Activated T-cell treated with anti-CD3 and anti-CD28 coated beads for 1 hour (primary cell): ENCODE results near the gene PPA1.
"Not testable (repeated sequence)": the region's sequence is repeated elsewhere in the genome, so short reads cannot be mapped to it uniquely, and the experiment has no call there.

Experiments
- DNase-seq: peaks from one replicate; pipeline ENCODE4 v3.0.0-alpha.2; 2020; ENCODE audit warnings: low read depth

Gene PPA1

DNA sequence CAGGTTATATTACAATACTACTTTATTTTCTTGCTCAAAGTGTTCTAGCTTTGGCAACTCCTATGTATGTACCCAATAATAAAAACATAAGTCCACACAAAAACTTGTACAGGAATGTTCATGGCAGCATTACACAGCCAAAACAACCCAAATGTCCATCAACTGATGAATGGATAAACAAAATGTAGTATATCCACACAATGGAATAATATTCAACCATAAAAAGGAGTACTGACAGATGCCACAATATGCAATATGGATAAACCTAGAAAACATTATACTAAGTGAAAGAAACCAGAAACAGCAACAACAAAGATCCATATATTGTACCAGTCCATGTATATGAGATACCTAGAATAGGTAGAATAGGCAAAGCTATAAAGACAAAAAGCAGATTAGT, 21.0 kb downstream of the PPA1 start:
- DNase-seq, result no peak

DNA sequence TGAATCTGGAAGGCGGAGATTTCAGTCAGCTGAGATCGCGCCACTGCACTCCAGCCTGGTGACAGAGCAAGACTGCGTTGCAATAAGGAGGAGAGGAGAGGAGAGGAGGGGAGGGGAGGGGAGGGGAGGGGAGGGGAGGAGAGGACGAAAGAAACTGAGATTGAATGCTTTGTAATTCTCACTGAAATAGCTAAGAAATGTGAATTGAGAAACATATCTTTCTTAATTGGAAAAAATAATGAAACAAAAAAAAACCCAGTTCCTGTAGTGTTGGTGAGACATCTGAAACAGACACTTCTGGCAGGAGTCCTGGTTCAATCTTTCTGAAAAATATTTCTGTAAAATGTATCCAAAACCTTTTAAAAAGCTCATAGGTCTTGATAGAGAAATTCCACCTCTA, 26.5 kb downstream of the PPA1 start:
- DNase-seq, result no peak

DNA sequence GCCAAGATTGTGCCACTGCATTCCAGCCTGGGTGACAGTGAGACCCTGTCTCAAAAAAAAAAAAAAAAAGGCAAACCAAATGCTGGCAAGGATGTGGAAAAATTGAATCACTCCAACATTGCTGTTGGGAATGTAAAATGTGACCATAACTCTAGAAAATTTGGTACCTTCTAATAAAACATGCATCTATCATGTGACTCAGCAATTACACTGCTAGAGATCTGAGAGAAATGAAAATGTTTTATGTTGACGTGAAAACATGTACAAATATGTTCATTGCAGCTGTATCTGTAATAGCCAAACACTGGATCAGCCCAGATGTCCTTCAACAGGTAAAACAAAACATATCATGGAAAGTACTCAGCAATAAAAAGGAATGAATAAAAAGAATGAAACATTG, 32.1 kb downstream of the PPA1 start:
- no peak for DNase-seq

DNA sequence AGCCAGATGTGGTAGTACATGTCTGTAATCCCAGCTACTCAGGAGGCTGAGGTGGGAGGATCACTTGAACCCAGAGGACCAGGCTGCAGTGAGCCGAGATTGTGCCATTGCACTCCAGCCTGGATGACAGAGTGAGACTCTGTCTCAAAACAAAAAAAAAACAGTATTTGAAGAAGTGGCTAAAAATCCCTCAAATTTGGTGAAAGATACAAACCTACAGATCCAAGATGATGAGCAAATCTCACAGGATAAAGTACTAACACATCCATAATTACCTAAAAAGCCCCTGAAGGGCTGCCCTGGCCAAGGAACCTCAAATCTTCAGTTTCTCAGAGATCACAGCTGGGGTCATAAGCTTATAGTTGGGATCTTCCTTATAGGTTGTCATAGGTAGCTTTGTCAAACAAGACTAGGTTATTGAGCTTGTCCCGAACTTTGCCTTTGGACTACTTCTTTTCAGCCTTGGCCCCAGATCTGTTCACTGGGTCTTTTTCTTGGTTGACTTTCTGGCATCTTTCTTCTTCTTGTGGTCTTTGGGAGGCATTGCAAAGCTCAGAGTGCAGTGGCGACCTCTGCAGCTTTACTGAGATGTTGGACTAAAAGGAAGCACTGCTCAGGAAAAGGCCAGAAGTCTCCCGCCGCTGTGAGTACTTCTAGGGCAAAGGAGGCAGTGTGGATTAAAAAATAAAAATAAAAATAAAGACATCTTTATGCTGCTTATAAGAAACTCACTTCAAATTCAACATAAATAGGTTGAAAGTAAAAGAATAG, 34.3 kb downstream of the PPA1 start:
- no peak for DNase-seq

DNA sequence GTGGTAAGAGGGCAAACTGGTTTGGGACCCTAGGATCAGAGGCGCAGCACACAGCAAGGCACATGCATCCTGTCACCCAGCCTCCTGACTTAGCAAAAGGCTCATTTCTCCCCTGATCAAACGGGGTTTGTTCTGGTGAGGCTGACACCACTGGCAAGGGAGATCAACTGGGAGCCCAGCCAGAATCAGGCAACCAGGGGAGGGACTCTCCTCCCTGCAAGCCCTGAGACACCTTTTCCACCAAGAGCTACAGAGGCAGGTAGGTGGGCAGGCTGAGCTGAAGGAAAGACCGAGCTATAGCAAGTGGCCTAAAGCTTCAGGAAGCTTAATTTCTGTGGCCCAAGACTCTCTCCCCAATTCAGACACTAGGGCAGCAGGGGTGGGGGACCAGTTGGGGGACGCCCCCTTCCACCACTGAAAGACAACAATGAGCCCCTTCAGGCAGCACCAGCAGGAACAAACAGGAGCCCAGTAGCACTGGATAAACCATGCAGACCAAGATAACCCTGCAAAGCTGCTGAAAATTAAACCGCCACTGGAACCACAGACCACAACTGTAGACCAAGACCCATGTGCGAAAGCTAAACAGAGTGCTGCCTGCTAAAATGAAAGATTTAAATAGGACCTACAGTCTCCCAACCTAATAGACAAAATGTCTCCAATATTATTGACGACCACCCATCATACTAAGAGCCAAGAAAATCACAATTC, 35.8 kb downstream of the PPA1 start:
- DNase-seq, result no peak

DNA sequence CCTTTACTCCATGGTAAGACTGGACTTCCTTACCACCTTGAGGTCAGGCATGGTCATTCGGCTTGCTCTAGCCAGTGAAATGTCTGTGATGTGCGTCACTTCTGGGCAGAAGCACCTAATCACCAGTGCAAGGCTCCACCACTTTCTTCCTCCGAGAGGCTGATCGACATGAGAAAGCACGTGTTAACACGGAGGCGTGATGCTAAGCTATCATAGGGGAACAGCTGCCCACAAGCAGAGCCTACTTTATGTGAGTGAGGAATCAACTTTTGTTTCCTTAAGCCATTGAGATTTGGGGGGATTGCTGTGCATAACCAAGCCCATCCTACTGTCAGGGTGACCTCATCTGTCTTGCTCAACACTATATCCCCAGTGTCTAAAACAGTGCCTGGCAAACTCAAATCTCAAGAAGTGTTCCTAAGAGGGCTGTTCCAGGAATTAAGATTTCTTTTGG, 39.8 kb downstream of the PPA1 start:
- DNase-seq, result no peak

- DNase-seq, result no peak
These were observed 40.8 kb downstream of the PPA1 start for GRCh38 chr10:70192326-70192968.

- DNase-seq, result no peak
These were observed 41.3 kb downstream of the PPA1 start for GRCh38 chr10:70191972-70192305.

DNA sequence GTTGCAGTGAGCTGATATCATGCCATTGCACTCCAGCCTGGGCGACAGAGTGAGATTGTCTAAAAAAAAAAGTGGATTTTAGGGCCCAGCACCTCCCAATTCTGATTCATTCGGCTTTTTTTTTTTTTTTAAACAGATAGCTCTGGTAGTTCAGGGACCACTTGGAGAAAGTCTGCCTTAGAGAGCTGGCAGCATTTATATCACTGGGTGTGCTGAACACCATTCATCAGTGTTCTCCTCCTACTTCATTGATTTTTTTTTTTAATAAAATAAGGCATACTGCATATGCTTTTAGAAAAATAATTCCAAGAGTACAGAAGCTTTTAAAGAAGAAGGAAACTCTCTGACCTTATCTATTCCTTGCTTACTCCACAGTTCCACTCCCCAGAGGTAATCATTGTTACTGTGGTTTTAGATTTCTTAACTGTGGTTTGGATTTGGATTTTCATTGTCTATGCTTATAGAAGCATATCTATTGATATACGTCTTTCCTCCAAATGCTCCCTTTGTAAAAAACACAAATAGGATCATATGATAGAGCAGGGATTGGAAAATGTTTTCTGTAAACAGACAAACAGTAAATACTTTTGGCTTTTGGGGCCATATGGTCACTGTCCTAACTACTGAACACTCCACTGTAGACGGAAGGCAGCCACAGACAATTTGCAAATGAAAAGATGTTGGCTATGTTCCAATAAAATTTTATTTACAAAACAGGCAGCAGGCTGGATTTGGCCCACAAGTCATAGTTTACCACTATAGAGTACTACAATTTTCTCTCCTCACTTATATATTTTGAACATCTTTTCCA, 41.9 kb downstream of the PPA1 start:
- DNase-seq, result no peak

DNA sequence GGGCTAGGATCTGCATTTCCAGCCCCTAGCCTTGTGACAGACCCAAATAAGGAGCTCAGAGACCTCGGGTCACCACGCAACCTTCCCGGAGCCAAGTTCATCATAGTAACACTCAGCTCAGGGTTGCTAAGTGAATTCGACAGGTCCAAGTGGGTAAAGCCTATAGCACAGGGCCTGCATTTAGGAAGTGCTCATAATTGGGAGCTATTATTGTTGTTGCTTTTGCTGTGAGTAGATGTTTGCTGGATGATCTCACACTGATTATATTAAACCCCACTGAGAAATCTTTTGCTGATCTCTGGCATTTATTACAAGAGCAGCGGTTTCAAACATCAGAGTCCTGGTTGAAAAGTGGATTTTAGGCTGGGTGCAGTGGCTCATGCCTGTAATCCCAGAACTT, 42.6 kb downstream of the PPA1 start:
- no peak for DNase-seq

- no peak for DNase-seq
These were observed 43.1 kb downstream of the PPA1 start for GRCh38 chr10:70190102-70190501.

- DNase-seq, result no peak
These were observed 44.5 kb downstream of the PPA1 start for GRCh38 chr10:70188768-70189167.

GRCh38 chr10:70186571-70186970, 46.7 kb downstream of the PPA1 start:
- DNase-seq, result no peak

GRCh38 chr10:70186090-70186489, 47.1 kb downstream of the PPA1 start:
- no peak for DNase-seq

DNA sequence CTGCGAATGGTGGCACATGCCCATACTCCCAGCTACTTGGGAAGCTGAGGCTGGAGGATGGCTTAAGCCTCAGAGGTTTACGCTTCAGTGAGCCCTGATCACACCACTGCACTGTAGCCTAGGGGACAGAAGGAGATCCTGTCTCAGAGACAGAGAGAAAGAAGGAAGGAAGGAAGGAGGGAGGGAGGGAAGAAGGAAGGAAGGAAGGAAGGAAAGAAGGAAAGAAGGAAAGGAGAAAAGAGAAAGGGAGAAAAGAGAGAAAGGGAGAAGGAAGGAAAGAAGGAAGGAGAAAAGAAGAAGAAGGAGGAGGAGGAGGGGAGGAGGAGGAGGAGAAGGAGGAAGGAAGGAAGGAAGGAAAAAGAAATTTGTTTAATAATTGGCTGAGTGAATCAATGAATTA, 49.9 kb downstream of the PPA1 start:
- DNase-seq, result no peak

DNA sequence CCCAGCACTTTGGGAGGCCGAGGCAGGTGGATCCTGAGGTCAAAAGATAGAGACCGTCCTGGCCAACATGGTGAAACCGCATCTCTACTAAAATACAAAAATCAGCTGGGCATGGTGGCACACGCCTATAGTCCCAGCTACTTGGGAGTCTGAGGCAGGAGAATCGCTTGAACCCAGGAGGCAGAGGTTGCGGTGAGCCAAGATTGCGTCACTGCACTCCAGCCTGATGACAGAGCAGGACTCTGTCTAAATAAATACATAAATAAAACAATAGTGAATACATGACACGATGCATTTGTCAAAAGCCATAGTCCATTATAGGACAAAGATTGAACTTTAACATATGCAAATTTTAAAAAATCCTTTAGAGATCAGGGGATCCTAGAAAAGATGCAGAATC, 54.0 kb downstream of the PPA1 start:
- DNase-seq, result not testable (repeated sequence)

DNA sequence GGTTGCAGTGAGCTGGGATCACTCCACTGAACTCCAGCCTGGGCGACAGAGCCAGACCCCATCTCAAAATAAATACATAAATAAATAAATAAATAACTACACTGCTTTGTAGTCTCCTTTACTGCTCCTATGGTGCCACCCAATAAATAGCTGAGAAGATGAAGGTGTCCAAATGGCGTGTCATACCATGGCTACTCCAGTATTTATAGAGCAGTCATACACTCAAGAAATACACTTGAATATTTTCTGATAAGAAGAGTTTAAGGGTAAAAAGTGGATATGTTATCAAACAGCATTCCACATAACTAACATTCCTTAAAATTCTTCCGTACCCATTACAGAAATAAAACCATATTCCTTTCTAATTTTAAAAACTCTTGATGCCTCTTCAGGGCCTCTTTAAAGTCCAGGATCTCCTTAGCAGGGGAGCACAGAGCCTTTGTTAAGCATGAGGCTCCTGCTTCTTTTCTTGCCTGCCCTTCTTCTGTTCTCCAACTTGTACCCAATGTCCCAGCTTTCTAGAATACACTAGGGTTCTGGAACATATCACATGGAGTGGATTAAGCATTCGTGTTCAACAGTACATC, 55.0 kb downstream of the PPA1 start:
- no peak for DNase-seq

GRCh38 chr10:70176441-70176840, 56.8 kb downstream of the PPA1 start:
- no peak for DNase-seq

- DNase-seq, result no peak
These were observed 57.7 kb downstream of the PPA1 start for GRCh38 chr10:70175516-70175915.

- DNase-seq, result no peak
These were observed 59.0 kb downstream of the PPA1 start for GRCh38 chr10:70174058-70174741.

- no peak for DNase-seq
These were observed 63.4 kb downstream of the PPA1 start for GRCh38 chr10:70169649-70170364.
